ENCODE data around the gene TRIM16. TPM values are rescaled to one million over a fixed set of nuclear protein-coding genes. Genes with fewer than 3 reads are reported as not detected.
"Not testable (repeated sequence)": the region's sequence is repeated elsewhere in the genome, so short reads cannot be mapped to it uniquely, and the experiment has no call there.

Gene TRIM16
- total RNA-seq, 1 experiment from 2014 or later = 243 TPM

DNA sequence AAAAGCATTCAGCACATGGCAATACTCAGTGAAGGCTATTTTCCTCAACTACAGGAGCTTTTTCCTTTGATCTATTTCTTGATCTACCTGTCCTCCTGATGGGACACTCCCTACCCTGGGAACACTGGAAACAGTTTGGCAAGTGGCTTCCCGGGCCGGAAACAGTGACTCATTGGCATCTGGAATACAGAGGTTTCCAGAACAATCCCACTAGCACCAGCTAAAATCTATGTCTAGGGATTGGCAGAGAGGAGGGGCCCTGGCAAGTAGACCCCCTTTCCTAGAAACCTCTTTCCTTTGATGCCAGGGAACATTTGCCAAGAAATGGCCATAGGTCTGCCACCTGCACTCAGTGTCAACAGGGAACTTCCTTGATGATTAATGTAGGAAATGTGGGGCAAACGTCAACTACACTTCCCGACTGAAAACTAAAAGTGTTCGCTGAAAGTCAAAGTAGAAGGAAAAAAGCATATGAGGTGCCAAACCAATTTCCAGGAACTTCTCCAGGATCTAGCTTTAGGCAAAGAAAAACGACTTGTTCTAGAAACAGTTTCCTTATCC is 34.2 kb downstream of the TRIM16 start:
- peak overlapping the region; percentile 83 for H3K4me2 ChIP-seq
- no peaks in the 10 kb centered on the region for H3K27me3 ChIP-seq (ENCODE audit: insufficient read depth, low read depth)
- ChIA-PET POLR2A (ENCODE audit: unreplicated experiment) (interaction anchor here (0.6 to 0.8 kb wide), 4 partner anchors 10 to 703 kb away, joined by 3 to 11 read pairs (median 6); partner anchors contain the start of gene CENPV), CTCF (no interaction called here)
- H3K79me2 ChIP-seq (ENCODE audit: low read depth) = peaks cover 57% of the 10 kb centered on the region
- TF ChIP-seq, protein P1, sequence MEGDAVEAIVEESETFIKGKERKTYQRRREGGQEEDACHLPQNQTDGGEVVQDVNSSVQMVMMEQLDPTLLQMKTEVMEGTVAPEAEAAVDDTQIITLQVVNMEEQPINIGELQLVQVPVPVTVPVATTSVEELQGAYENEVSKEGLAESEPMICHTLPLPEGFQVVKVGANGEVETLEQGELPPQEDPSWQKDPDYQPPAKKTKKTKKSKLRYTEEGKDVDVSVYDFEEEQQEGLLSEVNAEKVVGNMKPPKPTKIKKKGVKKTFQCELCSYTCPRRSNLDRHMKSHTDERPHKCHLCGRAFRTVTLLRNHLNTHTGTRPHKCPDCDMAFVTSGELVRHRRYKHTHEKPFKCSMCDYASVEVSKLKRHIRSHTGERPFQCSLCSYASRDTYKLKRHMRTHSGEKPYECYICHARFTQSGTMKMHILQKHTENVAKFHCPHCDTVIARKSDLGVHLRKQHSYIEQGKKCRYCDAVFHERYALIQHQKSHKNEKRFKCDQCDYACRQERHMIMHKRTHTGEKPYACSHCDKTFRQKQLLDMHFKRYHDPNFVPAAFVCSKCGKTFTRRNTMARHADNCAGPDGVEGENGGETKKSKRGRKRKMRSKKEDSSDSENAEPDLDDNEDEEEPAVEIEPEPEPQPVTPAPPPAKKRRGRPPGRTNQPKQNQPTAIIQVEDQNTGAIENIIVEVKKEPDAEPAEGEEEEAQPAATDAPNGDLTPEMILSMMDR (conservative IDR thresholded peaks at IDR 0.05) = no peak
- no peak for TF ChIP-seq EZH2 (IDR thresholded peaks at IDR 0.05; ENCODE audit: low read depth)
- H3F3A ChIP-seq (ENCODE audit: insufficient read depth, low read depth) = peaks cover 46% of the 10 kb centered on the region
- H3K36me3 ChIP-seq (ENCODE audit: low read depth) = peaks cover 5% of the 10 kb centered on the region
- H2AFZ ChIP-seq = no peak overlapping the region
- H4K20me1 ChIP-seq (ENCODE audit: insufficient read depth) = no peaks in the 10 kb centered on the region
- peaks cover 4% of the 10 kb centered on the region; the same call in 1 of the 2 replicates for H3K9me3 ChIP-seq (ENCODE audit: insufficient read depth, low read depth)
- H3K4me1 ChIP-seq (replicated peaks; ENCODE audit: insufficient read depth) = peaks cover 38% of the 10 kb centered on the region
- BruUV-seq (replicated peaks) = no TSS peak
- peak; percentile 72 to 79 for DNase-seq
- peak overlapping the region; percentile 97 for H3K27ac ChIP-seq
- H3K4me3 ChIP-seq = peak overlapping the region; percentile 88
- no peaks in the 10 kb centered on the region for H3K9me2 ChIP-seq (ENCODE audit: insufficient read depth)
- intact Hi-C loops (cut with micrococcal nuclease; ENCODE audit: unreplicated experiment) = loop anchor here (2.0 to 10.0 kb wide), 6 partner anchors 175 to 385 kb away; partner anchors contain the start of genes PMP22, TTC19 and ZSWIM7

DNA sequence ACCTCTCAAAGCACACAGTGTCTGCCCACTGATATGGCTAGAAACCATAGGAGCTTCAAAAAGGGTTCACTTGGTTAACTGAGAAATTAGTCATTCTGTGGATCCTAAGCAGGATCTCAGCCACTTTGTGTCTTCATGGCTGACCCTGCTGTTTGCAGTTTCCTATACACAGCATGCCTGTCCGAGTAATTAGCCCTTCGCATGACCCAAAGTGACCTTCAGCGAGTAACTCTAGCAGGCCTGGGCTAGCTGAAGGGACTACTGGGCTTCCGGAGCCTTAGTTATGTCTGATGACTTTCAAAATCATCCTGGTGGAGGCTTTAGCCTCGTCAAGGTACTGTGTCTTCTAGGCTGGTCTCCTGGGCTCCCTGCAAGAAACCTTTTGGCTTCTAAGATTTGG is 35.7 kb downstream of the TRIM16 start:
- H2AFZ ChIP-seq = no peak overlapping the region
- TF ChIP-seq EZH2 (IDR thresholded peaks at IDR 0.05; ENCODE audit: low read depth) = no peak
- TF ChIP-seq, protein P1 (conservative IDR thresholded peaks at IDR 0.05) = no peak
- peak in 1 of 2 experiments; percentile 40 for DNase-seq
- H3K27ac ChIP-seq = peak overlapping the region; percentile 97
- no peaks in the 10 kb centered on the region for H3K9me2 ChIP-seq (ENCODE audit: insufficient read depth)
- H3K27me3 ChIP-seq (ENCODE audit: insufficient read depth, low read depth) = no peaks in the 10 kb centered on the region
- peaks cover 64% of the 10 kb centered on the region for H3K79me2 ChIP-seq (ENCODE audit: low read depth)
- H3K4me3 ChIP-seq = peak overlapping the region; percentile 88
- peaks cover 50% of the 10 kb centered on the region for H3F3A ChIP-seq (ENCODE audit: insufficient read depth, low read depth)
- peaks cover under 1% of the 10 kb centered on the region; the same call in 1 of the 2 replicates for H3K9me3 ChIP-seq (ENCODE audit: insufficient read depth, low read depth)
- H4K20me1 ChIP-seq (ENCODE audit: insufficient read depth) = no peaks in the 10 kb centered on the region
- peak overlapping the region; percentile 83 for H3K4me2 ChIP-seq
- BruUV-seq (replicated peaks) = no TSS peak
- ChIA-PET POLR2A (ENCODE audit: unreplicated experiment) (interaction anchor here (0.5 to 1.7 kb wide), 5 partner anchors 10 to 318 kb away, joined by 3 to 23 read pairs (median 5); no protein-coding TSS in a partner anchor), CTCF (no interaction called here)
- no peaks in the 10 kb centered on the region; the same call in 1 of the 2 replicates for H3K36me3 ChIP-seq (ENCODE audit: low read depth)
- H3K4me1 ChIP-seq (replicated peaks; ENCODE audit: insufficient read depth) = peaks cover 42% of the 10 kb centered on the region
- intact Hi-C loops (cut with micrococcal nuclease; ENCODE audit: unreplicated experiment) = no loop called here

DNA sequence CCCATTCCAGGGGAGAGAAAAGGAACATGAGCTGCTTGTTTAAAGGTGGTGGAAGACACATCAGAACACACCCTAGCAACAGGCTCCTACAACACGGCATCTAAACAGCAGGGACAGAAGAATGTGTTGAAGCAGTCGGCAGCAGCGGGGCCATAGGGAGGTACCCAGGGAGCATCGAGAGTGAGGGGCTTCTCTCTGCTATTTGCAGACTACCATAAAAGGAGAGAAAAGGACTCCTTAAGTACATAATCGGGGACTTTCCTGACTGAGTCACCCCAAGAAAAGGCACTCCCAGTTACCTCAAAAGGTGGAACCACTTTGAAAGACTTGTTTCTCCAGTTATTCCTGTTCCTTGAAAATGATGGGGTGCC is 38.2 kb downstream of the TRIM16 start:
- BruUV-seq (replicated peaks); H3K9me2 ChIP-seq (ENCODE audit: insufficient read depth); intact Hi-C loops (cut with micrococcal nuclease; ENCODE audit: unreplicated experiment); H4K20me1 ChIP-seq (ENCODE audit: insufficient read depth); H3K36me3 ChIP-seq (ENCODE audit: low read depth); H3K27me3 ChIP-seq (ENCODE audit: insufficient read depth, low read depth); H3K9me3 ChIP-seq (ENCODE audit: insufficient read depth, low read depth); H2AFZ ChIP-seq: not testable (repeated sequence)
- Histone ChIP-seq H3K27ac (peak overlapping the region; percentile 97), H3K4me2 (peak overlapping the region; percentile 76), H3K4me1 (replicated peaks; ENCODE audit: insufficient read depth) (peaks cover 45% of the 10 kb centered on the region), H3K79me2 (ENCODE audit: low read depth) (peaks cover 69% of the 10 kb centered on the region), H3K4me3 (peak overlapping the region; percentile 30; the same call in 1 of the 2 replicates), H3F3A (ENCODE audit: insufficient read depth, low read depth) (peaks cover 45% of the 10 kb centered on the region)
- POLR2A ChIA-PET (ENCODE audit: unreplicated experiment) = interaction anchor here (1.2 kb wide), 1 partner anchor 9 kb away, joined by 7 read pairs; no protein-coding TSS in a partner anchor
- peak; percentile 71 to 90 for DNase-seq
- CTCF ChIA-PET = interaction anchor here (0.6 kb wide), 1 partner anchor 17 kb away, joined by 3 read pairs; no protein-coding TSS in a partner anchor

DNA sequence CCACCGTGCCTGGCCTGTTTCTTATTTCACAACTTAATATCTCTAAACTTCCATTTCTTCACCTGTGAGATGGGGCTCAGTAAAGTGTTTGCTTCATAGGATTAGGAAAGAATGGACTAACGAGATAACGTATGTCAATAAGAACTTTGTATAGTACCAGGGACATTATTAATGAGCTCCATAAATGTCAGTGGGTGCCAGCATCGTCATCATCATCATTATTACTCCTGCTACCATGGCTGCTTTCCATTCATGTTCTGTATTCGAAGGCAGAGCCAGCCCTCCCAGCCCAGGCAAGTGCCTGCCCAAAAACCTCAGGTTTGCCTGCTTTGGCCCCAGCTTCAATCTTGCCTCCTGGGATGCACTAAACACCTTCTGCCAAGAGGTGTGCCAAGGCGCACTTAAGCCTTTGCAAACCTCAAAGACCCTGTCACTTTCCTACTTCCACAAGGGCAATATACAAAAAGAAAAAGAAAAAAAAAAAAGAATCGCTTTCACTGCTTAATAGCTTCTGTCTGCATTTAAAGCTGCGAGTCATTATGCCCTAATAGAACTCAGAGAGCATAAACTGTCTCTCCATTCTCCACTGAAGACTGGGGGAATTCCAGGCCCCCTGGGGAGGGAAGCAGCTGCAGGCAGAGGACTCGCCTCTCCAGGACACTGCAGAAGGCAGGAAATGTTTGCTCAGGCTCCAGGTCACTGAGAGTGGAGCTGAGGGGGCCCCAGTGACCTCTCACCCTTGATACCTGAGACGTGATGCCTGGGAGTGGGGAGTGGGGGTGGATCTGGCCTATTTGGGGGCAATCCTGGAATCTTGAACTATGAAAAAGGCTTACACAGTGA is 38.8 kb downstream of the TRIM16 start:
- H4K20me1 ChIP-seq (ENCODE audit: insufficient read depth); H2AFZ ChIP-seq; H3K27me3 ChIP-seq (ENCODE audit: insufficient read depth, low read depth); H3K9me2 ChIP-seq (ENCODE audit: insufficient read depth); BruUV-seq (replicated peaks); H3K9me3 ChIP-seq (ENCODE audit: insufficient read depth, low read depth); H3K36me3 ChIP-seq (ENCODE audit: low read depth); intact Hi-C loops (cut with micrococcal nuclease; ENCODE audit: unreplicated experiment): not testable (repeated sequence)
- H3K4me3 ChIP-seq = peak overlapping the region; percentile 30; the same call in 1 of the 2 replicates
- ChIA-PET CTCF (interaction anchor here (0.6 kb wide), 1 partner anchor 18 kb away, joined by 3 read pairs; no protein-coding TSS in a partner anchor), POLR2A (ENCODE audit: unreplicated experiment) (interaction anchor here (0.7 to 1.2 kb wide), 2 partner anchors 9 to 13 kb away, joined by 7 to 15 read pairs; no protein-coding TSS in a partner anchor)
- peaks cover 39% of the 10 kb centered on the region for H3F3A ChIP-seq (ENCODE audit: insufficient read depth, low read depth)
- H3K4me1 ChIP-seq (replicated peaks; ENCODE audit: insufficient read depth) = peaks cover 45% of the 10 kb centered on the region
- peak in 1 of 2 experiments; percentile 53 for DNase-seq
- peaks cover 68% of the 10 kb centered on the region for H3K79me2 ChIP-seq (ENCODE audit: low read depth)
- H3K27ac ChIP-seq = peak overlapping the region; percentile 97
- peak overlapping the region; percentile 76 for H3K4me2 ChIP-seq

DNA sequence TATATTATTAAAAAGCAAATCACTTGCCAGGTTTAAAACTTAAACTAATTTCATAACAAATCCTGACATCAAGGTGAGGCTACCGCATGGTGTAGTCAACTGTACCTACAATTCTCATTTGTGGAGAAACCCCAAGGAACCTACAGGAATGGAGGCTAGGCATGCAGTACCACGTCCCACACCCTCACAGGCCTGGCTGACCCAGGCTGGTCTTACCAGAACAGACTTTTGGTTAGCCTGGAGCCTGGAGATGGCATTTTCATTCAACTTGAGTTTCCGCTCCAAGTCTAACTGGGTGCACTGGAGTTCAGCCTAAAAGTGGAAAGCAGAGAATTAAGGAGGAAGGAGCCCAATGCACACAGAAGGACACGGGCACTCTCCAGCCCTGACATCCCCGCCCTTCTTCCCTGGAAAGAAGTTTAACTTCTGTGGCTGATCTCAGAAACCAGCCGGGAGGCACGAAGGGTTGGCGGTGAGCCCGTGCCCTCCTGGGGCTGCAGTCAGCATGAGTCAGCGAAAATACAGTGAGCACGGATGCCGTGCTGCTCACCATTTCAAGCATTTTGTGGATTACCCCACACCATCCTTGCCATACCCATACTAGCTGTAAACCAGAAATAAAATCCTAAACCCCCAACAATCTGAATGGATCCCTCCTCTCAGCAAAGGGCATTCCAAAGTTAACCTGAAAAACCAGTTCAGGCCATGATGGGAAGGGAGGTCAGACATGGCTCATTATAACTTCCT is 41.4 kb downstream of the TRIM16 start:
- Histone ChIP-seq H3K4me1 (replicated peaks; ENCODE audit: insufficient read depth) (peaks cover 45% of the 10 kb centered on the region), H3K79me2 (ENCODE audit: low read depth) (peaks cover 50% of the 10 kb centered on the region), H3K27ac (peak overlapping the region; percentile 97), H3K4me3 (peak overlapping the region; percentile 46; the same call in 1 of the 2 replicates), H3K4me2 (peak overlapping the region; percentile 69), H3F3A (ENCODE audit: insufficient read depth, low read depth) (peaks cover 26% of the 10 kb centered on the region)
- DNase-seq = peak in 1 of 2 experiments; percentile 29
- intact Hi-C loops (cut with micrococcal nuclease; ENCODE audit: unreplicated experiment); H2AFZ ChIP-seq; H3K9me2 ChIP-seq (ENCODE audit: insufficient read depth); H3K27me3 ChIP-seq (ENCODE audit: insufficient read depth, low read depth); H3K36me3 ChIP-seq (ENCODE audit: low read depth); H3K9me3 ChIP-seq (ENCODE audit: insufficient read depth, low read depth); POLR2A ChIA-PET (ENCODE audit: unreplicated experiment); H4K20me1 ChIP-seq (ENCODE audit: insufficient read depth); CTCF ChIA-PET: not testable (repeated sequence)
- TSS peak; percentile 31 for BruUV-seq (replicated peaks)

Data from PC-9 (cell line).